Measurements from ENCODE around the gene GAL3ST1.
"Not testable (repeated sequence)": the region's sequence is repeated elsewhere in the genome, so short reads cannot be mapped to it uniquely, and the experiment has no call there.

Gene GAL3ST1

DNA sequence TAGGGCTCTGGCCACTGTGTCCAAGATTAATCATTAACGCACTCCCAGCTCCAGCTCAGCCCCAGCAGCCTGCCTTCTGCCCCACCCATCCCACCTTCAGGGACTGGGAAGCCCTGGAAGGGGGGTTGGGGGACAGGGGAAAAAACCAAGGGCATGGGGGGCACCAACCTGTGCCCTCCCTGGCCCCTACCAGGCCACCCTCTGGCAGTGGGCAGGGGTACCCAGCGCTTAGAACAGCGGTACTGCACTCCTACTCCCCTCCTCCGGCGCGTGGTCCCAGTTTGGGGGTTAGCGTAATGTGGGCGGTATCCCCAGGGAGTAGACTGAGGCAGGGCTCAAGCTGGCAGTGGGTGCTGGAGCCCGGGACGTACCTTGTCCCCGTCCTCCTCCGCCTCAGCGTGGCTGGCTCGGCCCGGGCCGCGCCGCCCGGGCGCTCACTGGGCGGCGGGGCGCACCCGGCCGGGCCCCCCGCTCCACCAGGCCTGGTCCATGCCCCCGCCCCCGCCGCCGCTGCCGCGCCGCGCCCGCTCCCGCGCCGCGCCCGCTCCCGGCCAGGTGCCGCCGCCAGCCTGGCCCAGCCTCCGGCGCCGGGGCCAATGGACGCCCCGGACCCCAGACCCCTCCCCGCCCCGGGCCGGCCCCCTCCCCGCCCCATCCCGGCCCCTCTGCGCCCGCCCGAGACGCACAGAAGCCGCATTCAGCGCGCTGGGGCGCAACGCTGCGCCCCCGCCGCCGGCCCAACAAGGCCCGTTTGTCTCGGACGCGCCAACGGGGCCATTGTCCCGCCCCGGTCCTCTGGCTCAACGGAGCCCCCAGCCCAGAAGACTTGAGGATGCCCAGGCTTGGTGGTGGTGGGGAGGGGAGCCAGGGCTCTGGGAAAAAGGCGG lies at the start of gene GAL3ST1:
Gene GAL3ST1 (minus strand): TSS at position 571 of the 887 bp plus-strand sequence. CDS start 17,273 bp downstream, outside the sequence.
- DNase-seq: no peak

DNA sequence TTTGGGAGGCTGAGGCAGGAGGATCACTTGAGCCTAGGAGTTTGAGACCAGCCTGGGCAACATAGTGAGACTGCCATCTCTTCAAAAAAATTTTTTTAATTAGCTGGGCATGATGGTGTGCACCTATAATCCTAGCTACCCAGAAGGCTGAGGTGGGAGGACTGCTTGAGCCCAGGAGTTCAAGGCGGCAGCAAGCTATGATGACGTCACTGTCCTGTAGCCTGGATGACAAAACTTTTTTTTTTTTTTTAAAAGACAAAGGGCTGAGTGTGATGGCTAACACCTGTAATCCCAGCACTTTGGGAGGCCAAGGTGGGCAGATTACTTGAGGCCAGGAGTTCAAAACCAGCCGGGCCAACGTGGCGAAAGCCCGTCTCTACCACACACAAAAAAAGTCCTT lies 45.4 kb upstream of the GAL3ST1 start:
- not testable (repeated sequence) for DNase-seq

DNA sequence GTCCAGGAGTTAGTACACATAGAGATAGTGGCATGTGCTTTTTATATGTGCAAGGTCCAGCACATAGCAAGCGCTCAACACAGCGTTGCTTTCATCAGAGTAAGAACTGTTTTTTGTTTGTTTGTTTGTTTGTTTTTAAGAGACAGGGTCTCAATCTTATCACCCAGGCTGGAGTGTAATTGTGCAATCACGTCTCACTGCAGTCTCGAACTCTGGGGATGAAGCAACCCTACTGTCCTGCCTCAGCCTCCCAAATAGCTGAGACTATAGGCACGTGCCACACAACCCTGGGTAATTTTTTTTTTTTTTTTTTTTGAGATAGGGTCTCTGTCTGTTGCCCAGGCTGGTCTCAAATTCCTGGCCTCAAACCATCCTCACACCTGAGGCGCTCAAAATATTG lies 43.4 kb upstream of the GAL3ST1 start:
- no peak for DNase-seq

DNA sequence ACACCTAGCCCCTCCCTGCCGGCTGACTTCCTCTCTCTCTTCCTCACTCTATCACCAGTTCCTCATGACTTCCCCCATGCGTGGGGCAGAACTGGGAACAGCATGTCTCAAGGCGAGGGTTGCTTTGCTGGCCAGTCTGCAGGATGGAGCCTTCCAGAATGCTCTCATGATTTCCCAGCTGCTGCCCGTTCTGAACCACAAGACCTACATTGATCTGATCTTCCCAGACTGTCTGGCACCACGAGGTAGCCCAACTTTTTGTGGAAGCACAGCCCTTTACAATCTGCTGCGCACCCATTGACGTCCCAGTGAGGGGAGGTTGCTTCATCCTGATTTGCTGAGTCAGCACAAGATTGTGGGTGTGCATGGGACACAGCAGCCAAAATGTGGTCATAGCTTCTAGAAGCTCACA lies 41.1 kb upstream of the GAL3ST1 start:
- no peak for DNase-seq

GRCh38 chr22:30614879-30615278 lies 40.4 kb upstream of the GAL3ST1 start:
- DNase-seq: no peak

DNA sequence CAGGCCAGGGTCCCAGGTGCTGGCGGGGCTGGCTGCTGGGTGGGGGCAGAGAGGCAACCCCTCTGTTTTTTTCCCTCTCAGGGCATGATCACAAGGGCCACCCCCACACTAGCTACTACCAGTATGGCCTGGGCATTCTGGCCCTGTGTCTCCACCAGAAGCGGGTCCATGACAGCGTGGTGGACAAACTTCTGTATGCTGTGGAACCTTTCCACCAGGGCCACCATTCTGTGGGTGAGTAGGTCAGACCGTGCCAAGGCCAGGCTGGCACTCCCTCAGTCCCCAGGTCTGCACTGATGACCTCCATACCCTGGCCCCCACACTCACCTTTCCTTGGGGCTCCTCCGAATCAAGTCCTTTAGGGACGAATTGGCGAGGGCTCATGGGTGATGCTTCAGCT lies 39.8 kb upstream of the GAL3ST1 start:
- no peak for DNase-seq

- no peak for DNase-seq
Observed at GRCh38 chr22:30612789-30613188, 38.3 kb upstream of the GAL3ST1 start.

DNA sequence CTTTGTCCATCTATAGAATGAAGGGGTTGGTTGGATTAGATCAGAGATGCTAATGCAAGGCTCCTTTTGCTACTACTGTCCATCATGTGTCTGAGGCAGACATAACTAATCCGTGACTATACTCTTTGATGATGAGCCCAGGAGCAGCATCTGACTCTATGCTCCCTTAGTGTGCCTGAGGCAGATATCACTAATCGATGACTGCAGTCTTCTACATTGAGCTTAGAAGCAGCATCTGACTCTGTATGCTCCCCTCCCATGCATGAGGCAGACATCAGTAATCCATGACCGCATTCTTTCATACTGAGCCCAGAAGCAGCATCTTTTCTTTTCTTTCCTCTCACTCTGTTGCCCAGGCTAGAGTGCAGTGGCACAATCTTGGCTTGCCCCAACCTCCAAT lies 36.7 kb upstream of the GAL3ST1 start:
- DNase-seq: no peak

DNA sequence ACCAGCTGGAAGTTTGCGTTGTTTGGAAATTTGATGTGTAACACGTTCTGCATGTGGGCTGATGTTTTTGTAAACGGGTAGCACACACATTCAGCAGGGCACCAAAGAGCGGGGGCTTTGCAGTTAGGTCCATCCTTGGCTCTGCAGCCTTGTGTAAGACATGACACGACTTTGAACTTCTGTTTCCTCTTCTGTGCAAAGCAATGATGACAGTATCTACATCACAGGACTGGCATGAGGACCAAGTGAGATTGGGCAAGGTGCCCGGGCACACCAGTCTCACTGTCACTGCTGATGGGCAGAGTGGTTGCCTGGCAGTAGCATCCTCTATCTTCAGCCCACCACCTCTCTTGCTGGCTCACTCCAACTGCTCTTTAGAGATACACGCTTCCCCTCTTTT lies 35.8 kb upstream of the GAL3ST1 start:
- no peak for DNase-seq

DNA sequence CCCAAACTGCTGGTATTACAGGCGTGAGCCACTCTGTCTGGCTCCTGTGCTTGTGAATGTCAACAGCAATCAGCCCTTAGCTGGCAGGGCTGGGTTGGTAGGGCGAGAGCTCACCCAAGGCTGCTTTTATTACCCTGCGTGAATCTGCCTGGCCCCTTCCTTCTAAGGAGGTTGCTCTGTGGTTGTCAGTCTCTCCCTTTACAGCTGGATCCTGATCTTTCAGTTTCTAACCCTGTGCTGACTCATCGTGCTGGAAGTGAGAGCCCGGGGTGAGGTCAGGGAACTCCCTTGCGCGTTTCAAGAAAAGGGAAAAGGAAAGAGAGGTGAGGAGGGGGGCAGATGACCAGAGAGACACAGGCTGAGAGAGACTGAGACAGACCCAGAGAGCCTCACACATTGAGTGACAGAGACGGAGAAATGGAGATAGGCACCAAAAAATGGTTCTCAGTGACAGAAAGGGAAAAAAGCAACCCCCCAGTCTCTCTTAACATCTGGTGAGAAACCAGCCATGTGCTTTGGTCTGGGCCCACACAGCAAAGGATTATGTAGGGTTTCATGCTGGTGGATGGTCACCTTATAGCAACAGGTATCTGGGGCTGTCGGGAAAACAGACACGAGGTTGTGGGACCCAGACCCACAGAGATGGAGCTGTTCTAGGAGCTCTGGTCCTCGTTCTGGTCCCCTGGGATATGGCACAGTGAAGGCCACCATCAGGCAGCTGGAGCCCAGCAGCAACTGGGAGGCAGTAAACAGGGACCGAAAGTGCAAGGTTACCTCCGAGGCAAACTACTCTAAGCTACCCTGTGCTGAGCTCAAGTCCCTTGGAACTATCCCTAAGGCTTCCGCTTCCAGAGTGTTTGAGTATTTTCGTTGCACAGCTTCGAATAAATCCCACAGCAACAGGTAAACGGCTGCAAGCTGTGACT lies 35.1 kb upstream of the GAL3ST1 start:
- DNase-seq: no peak

GRCh38 chr22:30607939-30608338 lies 33.5 kb upstream of the GAL3ST1 start:
- no peak for DNase-seq

- no peak for DNase-seq
Observed at GRCh38 chr22:30607300-30607930, 33.0 kb upstream of the GAL3ST1 start.

DNA sequence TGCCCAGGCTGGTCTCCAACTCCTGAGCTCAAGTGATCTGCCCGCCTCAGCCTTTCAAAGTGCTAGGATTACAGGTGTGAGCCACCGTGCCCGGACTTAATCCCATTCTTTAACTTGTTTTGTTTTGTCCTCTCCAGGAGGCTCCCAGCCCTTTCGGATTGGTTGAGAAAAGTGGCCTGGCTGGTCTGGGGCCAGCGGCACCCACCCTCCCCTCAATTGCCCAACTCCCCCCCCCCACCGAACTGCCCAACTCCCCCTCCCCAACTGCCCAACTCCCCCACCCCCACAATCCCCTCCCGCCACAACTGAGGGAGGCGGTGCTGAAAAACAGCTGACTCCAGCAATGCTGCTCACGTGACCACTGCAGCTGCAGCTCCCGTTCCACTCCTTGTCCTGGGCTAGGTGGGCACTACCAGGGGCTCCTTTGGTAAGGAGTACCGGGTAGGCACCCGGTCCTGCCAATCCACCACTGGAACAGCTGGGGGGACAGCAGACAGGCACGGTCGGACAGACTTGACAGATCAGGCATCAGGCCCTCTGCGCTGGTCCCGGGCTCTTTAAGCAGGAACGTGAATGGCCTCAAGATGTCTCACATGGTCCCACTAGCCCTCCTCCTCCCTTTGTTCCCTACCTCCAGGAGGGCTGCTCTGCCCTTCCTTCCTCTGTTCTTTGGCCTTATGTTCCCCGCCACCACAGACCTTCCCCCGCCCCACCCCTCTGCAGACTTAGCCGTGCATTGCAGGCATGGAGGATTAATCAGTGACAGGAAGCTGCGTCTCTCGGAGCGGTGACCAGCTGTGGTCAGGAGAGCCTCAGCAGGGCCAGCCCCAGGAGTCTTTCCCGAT lies 32.2 kb upstream of the GAL3ST1 start, which contains the start of gene TCN2:
Gene TCN2 (plus strand): TSS at position 720 of the 845 bp plus-strand sequence. CDS start 158 bp downstream, outside the sequence.
- no peak for DNase-seq

- DNase-seq: no peak
Observed at GRCh38 chr22:30605449-30606110, 31.1 kb upstream of the GAL3ST1 start.

- DNase-seq: no peak
Observed at GRCh38 chr22:30604723-30605122, 30.3 kb upstream of the GAL3ST1 start.

GRCh38 chr22:30603801-30604200 lies 29.3 kb upstream of the GAL3ST1 start:
- no peak for DNase-seq

DNA sequence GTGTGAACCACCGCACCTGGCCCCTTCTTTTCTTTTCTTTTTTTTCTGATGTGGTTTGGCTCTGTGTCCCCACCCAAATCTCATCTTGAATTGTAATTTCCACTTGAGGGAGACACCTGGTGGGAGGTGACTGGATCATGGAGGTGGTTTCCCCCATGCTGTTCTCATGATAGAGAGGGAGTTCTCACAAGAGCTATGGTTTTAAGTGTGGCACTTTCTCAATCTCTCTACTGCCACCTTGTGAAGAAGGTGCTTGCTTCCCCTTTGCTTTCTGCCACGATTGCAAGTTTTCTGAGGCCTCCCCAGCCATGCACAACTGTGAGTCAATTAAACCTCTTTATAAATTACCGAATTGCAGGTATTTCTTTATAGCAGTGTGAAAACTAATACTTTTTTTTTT lies 27.6 kb upstream of the GAL3ST1 start:
- DNase-seq: no peak

DNA sequence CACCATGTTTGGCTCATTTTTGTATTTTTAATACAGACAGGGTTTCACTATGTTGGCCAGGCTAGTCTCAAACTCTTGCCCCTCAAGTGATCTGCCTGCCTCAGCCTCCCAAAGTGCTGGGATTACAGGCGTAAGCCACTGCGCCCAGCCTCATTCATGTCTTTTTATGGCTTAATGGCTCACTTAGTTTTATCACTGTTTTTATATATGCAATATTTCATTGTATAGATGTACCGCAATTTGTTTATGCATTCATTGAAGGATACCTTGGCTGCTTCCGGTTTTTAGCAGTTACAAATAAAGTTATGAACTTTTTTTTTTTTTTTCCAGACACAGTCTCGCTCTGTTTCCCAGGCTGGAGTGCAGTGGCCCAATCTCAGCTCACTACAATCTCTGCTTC lies 27.0 kb upstream of the GAL3ST1 start:
- no peak for DNase-seq

DNA sequence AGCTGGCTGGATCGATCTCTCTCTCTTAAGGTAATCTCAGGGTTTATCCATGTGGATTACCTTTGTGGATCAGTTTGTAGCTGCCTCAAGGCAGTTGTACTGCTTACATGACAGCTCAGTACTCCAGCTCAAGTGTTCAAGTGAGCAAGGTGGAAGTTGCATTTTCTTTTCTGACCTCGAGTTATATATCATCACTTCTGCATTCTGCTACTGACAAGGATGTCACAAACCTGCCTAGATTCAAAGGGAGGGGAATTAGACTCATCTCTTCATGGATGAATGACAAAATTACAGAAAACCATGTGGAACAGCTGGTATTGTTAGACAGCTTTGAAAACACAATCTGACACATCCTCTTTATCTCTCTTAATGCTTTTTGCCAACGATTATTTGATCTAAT lies 26.5 kb upstream of the GAL3ST1 start:
- peak; percentile 50 for DNase-seq

- DNase-seq: no peak
Observed at GRCh38 chr22:30598986-30599385, 24.5 kb upstream of the GAL3ST1 start.

DNA sequence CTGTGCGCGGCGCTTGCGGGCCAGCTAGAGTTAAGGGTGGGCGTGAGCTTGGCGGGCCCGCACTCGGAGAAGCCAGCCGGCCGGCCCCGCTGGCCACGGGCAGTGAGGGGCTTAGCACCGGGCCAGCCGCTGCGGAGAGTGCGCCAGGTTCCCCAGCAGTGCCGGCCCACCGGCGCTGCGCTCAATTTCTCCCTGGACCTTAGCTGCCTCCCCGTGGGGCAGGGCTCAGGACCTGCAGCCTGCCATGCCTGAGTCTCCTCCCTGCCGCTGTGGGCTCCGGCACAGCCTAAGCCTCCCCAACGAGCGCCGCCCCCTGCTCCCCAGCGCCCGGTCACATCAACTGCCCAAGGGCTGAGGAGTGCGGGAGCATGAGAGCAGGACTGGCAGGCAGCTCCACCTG lies 22.4 kb upstream of the GAL3ST1 start:
- DNase-seq: no peak

GRCh38 chr22:30596199-30596598 lies 21.7 kb upstream of the GAL3ST1 start:
- DNase-seq: no peak

All from NCI-H1694 (cell line).